Neural crest cell (in vitro differentiated cells): ENCODE data around the gene CPNE8. TPM values are rescaled to one million over a fixed set of nuclear protein-coding genes. Genes with fewer than 3 reads are reported as not detected.

Experiments used
- DNase-seq: peaks from one replicate; pipeline ENCODE4 v3.0.0; 2021; ENCODE audit warnings: low read depth, mixed read lengths, low spot score
- H3K27ac Mint-ChIP-seq: one replicate; pipeline ENCODE4 v1.8.0; 2021; ENCODE audit warnings: mild to moderate bottlenecking, mixed read lengths; ENCODE audit not compliant: unreplicated experiment
- H3K27me3 Mint-ChIP-seq: 2 replicates; pipeline ENCODE4 v1.8.0; 2021; ENCODE audit warnings: low read depth, mild to moderate bottlenecking, mixed read lengths
- H3K36me3 Mint-ChIP-seq: 2 replicates; pipeline ENCODE4 v1.8.0; 2021; ENCODE audit warnings: low read depth, mild to moderate bottlenecking, mixed read lengths
- H3K4me1 Mint-ChIP-seq: 2 replicates; pipeline ENCODE4 v1.8.0; 2021; ENCODE audit warnings: mixed read lengths
- H3K4me3 Mint-ChIP-seq: one replicate; pipeline ENCODE4 v1.8.0; 2021; ENCODE audit warnings: mild to moderate bottlenecking, mixed read lengths
- H3K9me3 Mint-ChIP-seq: 2 replicates; pipeline ENCODE4 v1.8.0; 2021; ENCODE audit warnings: mixed read lengths
- CTCF ChIP-seq: fragments of 200-600 bp; sonication (generic); conservative IDR thresholded peaks from 2 replicates; pipeline ENCODE4 v1.5.0; 2021; ENCODE audit warnings: antibody characterized with exemption, mild to moderate bottlenecking
- total RNA-seq: library from RNA; stranded (reverse); gene quantifications from 2 replicates; pipeline ENCODE4 v1.2.1, GENCODE V29; 2021

CPNE8 gene
- total RNA-seq, 1 donor from 2014 or later: 7.0 TPM

- Mint-ChIP-seq H3K27ac (no peak overlapping the region), H3K4me3 (no peak overlapping the region), H3K36me3 (peaks cover 4% of the 10 kb centered on the region), H3K4me1 (no peaks in the 10 kb centered on the region), H3K27me3 (no peaks in the 10 kb centered on the region), H3K9me3 (no peaks in the 10 kb centered on the region)
- no peak for DNase-seq
- no peak for TF ChIP-seq CTCF
Observed at GRCh38 chr12:38689195-38689594, 216.2 kb downstream of the CPNE8 start.

GRCh38 chr12:38682521-38682920, 222.9 kb downstream of the CPNE8 start:
- Mint-ChIP-seq H3K9me3 (no peaks in the 10 kb centered on the region), H3K27ac (peak overlapping the region; percentile 83), H3K27me3 (no peaks in the 10 kb centered on the region), H3K4me1 (no peaks in the 10 kb centered on the region), H3K36me3 (peaks cover 4% of the 10 kb centered on the region), H3K4me3 (no peak overlapping the region)
- no peak for TF ChIP-seq CTCF
- DNase-seq: no peak

GRCh38 chr12:38669530-38669929, 235.9 kb downstream of the CPNE8 start:
- Mint-ChIP-seq H3K4me3 (no peak overlapping the region), H3K36me3 (peaks cover 2% of the 10 kb centered on the region), H3K9me3 (peaks cover 2% of the 10 kb centered on the region), H3K27me3 (no peaks in the 10 kb centered on the region), H3K4me1 (peaks cover 3% of the 10 kb centered on the region), H3K27ac (no peak overlapping the region)
- TF ChIP-seq CTCF: no peak
- DNase-seq: no peak

- Mint-ChIP-seq H3K36me3 (peaks cover 2% of the 10 kb centered on the region), H3K4me1 (peaks cover 3% of the 10 kb centered on the region), H3K9me3 (peaks cover 2% of the 10 kb centered on the region), H3K4me3 (no peak overlapping the region), H3K27ac (no peak overlapping the region), H3K27me3 (no peaks in the 10 kb centered on the region)
- DNase-seq: no peak
- no peak for TF ChIP-seq CTCF
Observed at GRCh38 chr12:38669081-38669480, 236.3 kb downstream of the CPNE8 start.

- no peak for DNase-seq
- H3K9me3 Mint-ChIP-seq: peaks cover 7% of the 10 kb centered on the region
Observed at GRCh38 chr12:38666425-38666824, 239.0 kb downstream of the CPNE8 start.

More at GRCh38 chr12:38666425-38666824, 239.0 kb downstream of the CPNE8 start:
- Mint-ChIP-seq H3K27ac (no peak overlapping the region), H3K36me3 (peaks cover 6% of the 10 kb centered on the region), H3K4me3 (no peak overlapping the region), H3K4me1 (peaks cover 3% of the 10 kb centered on the region), H3K27me3 (no peaks in the 10 kb centered on the region)
- no peak for TF ChIP-seq CTCF
